Hepatocyte (in vitro differentiated cells): ENCODE results near the gene ZNF682.

Experiments
- CTCF ChIP-seq: fragments of 200-600 bp; sonication (generic); IDR thresholded peaks from 2 replicates; pipeline ENCODE4 v1.5.1; 2016; ENCODE audit warnings: antibody characterized with exemption, mild to moderate bottlenecking; ENCODE audit not compliant: poor library complexity
- EZH2phosphoT487 ChIP-seq: fragments of 200-600 bp; sonication (generic); IDR thresholded peaks from one replicate; pipeline ENCODE4 v1.6.1; 2018; ENCODE audit warnings: antibody characterized with exemption, mild to moderate bottlenecking, low read depth, moderate library complexity; ENCODE audit not compliant: unreplicated experiment, severe bottlenecking

GRCh38 chr19:19966862-19967261 is 72.4 kb downstream of the ZNF682 start:
- no peak for TF ChIP-seq CTCF
- no peak for TF ChIP-seq EZH2phosphoT487
